Tibial artery (tissue), 4 donors: ENCODE measurements around the gene LEFTY2.

Experiments used
- DNase-seq, 2 donors: peaks; one replicate each; pipeline ENCODE4 v3.0.0-alpha.2; 2019
- H3K27ac ChIP-seq, 2 donors: fragments of 200-600 bp; sonication (generic) in 1 of 2; 1 replicate in 1 of 2; 2 replicates in 1 of 2; pipeline ENCODE4 v1.5.1; 2018 to 2019; ENCODE audit warnings: mild to moderate bottlenecking in 1 of 2
- H3K27me3 ChIP-seq, 2 donors: fragments of 200-600 bp; sonication (generic) in 1 of 2; one replicate each; pipeline versions ENCODE4 v1.5.1 to v1.6.0; 2016 to 2019
- H3K36me3 ChIP-seq, 3 donors: fragments of 200-600 bp; sonication (generic) in 2 of 3; one replicate each; pipeline ENCODE4 v1.5.1; 2016 to 2019; ENCODE audit warnings: mild to moderate bottlenecking in 2 of 3
- H3K4me1 ChIP-seq, 4 donors: fragments of 200-600 bp; sonication (generic) in 2 of 4; 1 replicate in 3 of 4; 2 replicates in 1 of 4; pipeline ENCODE4 v1.5.1; 2016 to 2019
- H3K4me3 ChIP-seq, 2 donors: fragments of 200-600 bp; sonication (generic) in 1 of 2; 1 replicate in 1 of 2; 2 replicates in 1 of 2; pipeline ENCODE4 v1.5.1; 2018 to 2019; ENCODE audit warnings: mild to moderate bottlenecking in 2 of 2
- H3K9me3 ChIP-seq, 3 donors: fragments of 200-600 bp; sonication (generic) in 1 of 3; one replicate each; pipeline ENCODE4 v1.5.1; 2016 to 2019
- CTCF ChIP-seq, 2 experiments: fragments of 200-600 bp in 1 of 2; fragments of 450-650 bp in 1 of 2; IDR thresholded peaks; one replicate each; pipeline ENCODE4 v1.5.1; 2017 to 2019; ENCODE audit warnings: antibody characterized with exemption in 2 of 2, mild to moderate bottlenecking in 1 of 2, moderate library complexity in 1 of 2
- intact Hi-C: fragments of 100-400 bp; cut with DNase I; formaldehyde crosslinking; loops from one replicate; pipeline ENCODE4 v1.15.0; 2023; ENCODE audit warnings: low total_unique reads

The LEFTY2 gene

DNA sequence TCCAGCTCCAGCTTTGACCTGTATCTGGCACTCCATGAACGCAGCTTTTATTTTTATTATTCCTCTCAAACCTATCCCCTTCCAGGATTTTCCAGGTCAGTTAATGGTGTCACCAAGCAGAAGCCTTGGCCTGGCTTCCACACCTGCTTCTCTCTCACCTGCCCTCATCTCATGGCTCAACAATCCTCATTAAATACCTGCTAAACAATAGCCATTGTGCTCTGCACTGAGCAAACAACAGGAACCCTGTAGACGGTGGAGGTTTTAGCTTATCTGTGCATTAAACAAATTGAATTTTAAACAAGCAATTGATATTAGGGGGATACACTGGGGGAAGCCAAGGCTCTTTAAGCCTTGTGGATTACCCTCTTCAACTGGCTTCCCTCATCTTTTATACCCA is 32.2 kb downstream of the LEFTY2 start:
- Histone ChIP-seq H3K4me1 (peaks cover 0 to 9% (median 7%) of the 10 kb centered on the region in 4 donors), H3K27ac (no peak overlapping the region), H3K36me3 (peaks cover 0 to 2% (median 0%) of the 10 kb centered on the region in 3 donors), H3K27me3 (no peaks in the 10 kb centered on the region), H3K9me3 (no peaks in the 10 kb centered on the region), H3K4me3 (no peak overlapping the region)
- no peak for TF ChIP-seq CTCF (IDR thresholded peaks at IDR 0.05)
- intact Hi-C loops = no loop called here
- DNase-seq = no peak

- Histone ChIP-seq H3K4me1 (peaks cover 0 to 9% (median 7%) of the 10 kb centered on the region in 4 donors), H3K27ac (no peak overlapping the region), H3K4me3 (no peak overlapping the region), H3K36me3 (no peaks in the 10 kb centered on the region), H3K27me3 (no peaks in the 10 kb centered on the region), H3K9me3 (no peaks in the 10 kb centered on the region)
- intact Hi-C loops = no loop called here
- no peak for TF ChIP-seq CTCF (IDR thresholded peaks at IDR 0.05)
- DNase-seq = no peak
Observed at GRCh38 chr1:225908013-225908640, 32.9 kb downstream of the LEFTY2 start.

DNA sequence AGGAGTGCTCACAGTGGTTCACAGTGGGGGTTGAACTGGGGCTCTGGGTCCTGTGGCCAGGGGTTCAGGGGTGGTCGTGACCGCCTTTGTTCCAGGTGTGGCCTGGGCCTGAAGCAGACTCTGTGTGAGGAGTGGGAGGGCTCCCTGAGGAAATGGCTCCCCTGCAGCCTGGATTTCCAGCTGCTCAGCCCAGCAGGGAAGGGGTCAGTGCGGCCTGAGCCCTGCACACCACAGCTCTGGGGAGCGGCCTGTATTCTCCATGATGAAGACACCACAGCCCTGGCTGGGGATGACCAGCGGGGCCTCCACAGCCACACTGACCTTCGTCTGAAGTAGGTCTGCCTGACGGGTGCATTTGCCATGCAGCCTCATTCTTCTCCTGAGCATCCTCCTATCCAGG is 33.7 kb downstream of the LEFTY2 start:
- H3K9me3 ChIP-seq = no peaks in the 10 kb centered on the region
- intact Hi-C loops = no loop called here
- DNase-seq = no peak
- H3K4me1 ChIP-seq = peaks cover 0 to 9% (median 7%) of the 10 kb centered on the region in 4 donors
- H3K27me3 ChIP-seq = no peaks in the 10 kb centered on the region
- no peak overlapping the region for H3K27ac ChIP-seq
- H3K36me3 ChIP-seq = no peaks in the 10 kb centered on the region
- TF ChIP-seq CTCF (IDR thresholded peaks at IDR 0.05) = no peak
- H3K4me3 ChIP-seq = no peak overlapping the region

DNA sequence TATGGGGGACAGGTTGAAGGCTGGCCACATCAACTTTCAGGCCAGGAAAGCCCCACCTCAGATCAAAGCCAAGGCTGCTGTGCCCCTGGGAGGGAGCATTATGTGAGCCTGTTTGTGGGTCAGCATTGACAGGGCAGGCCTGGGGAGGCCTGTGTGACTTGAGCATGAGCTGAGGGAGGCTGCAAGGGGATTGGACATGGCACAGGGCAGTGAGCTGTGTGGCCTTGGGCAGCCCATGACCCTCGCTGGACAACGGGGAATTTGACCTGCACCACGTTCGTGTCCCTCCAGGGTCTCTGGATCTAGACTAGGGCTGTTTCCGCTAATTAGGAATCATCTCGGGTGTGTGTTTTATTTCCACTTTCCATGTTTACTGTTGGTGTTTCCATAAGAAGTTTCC is 34.6 kb downstream of the LEFTY2 start:
- Histone ChIP-seq H3K4me1 (peaks cover 0 to 7% (median 4%) of the 10 kb centered on the region in 4 donors), H3K27ac (no peak overlapping the region), H3K27me3 (no peaks in the 10 kb centered on the region), H3K36me3 (no peaks in the 10 kb centered on the region), H3K4me3 (no peak overlapping the region), H3K9me3 (no peaks in the 10 kb centered on the region)
- intact Hi-C loops = no loop called here
- TF ChIP-seq CTCF (IDR thresholded peaks at IDR 0.05) = no peak
- DNase-seq = no peak

DNA sequence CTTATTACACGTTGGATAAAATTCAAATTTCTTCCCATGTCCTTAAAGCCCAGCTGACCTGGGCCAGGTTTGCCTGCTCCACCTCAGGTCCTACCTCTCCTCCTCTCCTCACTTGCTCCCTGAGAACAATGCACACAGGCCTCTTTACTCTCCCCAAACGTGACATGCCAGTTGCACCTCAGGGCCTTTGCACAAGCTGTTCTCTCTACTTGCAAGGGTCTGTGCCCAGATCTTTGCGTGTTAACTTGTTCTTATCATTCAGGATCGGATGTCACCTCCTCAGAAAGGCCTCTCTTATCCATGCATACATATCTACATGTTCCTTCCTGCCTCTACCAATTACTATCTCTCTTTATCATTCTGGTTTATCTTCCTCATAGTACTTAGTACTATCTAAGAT is 37.4 kb downstream of the LEFTY2 start:
- TF ChIP-seq CTCF (IDR thresholded peaks at IDR 0.05) = no peak
- DNase-seq = no peak
- intact Hi-C loops = no loop called here
- Histone ChIP-seq H3K27ac (no peak overlapping the region), H3K36me3 (no peaks in the 10 kb centered on the region), H3K27me3 (no peaks in the 10 kb centered on the region), H3K4me1 (no peaks in the 10 kb centered on the region), H3K9me3 (no peaks in the 10 kb centered on the region), H3K4me3 (no peak overlapping the region)
